Measurements from ENCODE around the gene LRMDA. TPM values are rescaled to one million over a fixed set of nuclear protein-coding genes. Genes with fewer than 3 reads are reported as not detected.

The LRMDA gene
- total RNA-seq, 1 experiment from 2014 or later = 4.8 TPM

- no peaks in the 10 kb centered on the region for H3K79me2 ChIP-seq (ENCODE audit: insufficient read depth, low read length)
- no peak overlapping the region for H3K4me2 ChIP-seq (ENCODE audit: low read length)
- no peak overlapping the region for H2AFZ ChIP-seq (ENCODE audit: low read depth, low read length, poor library complexity, severe bottlenecking)
- no peaks in the 10 kb centered on the region for H3K27me3 ChIP-seq (ENCODE audit: insufficient read depth, low read length)
- H3K9me3 ChIP-seq (ENCODE audit: control insufficient read depth in 1 of 2, insufficient read depth in 1 of 2, low read depth in 1 of 2, low read length in 2 of 2) = no peaks in the 10 kb centered on the region
- ChIA-PET RAD21 (ENCODE audit: low non-redundant PET in 1 of 2, low total read pairs in 2 of 2, uncharacterized antibody in 2 of 2, unreplicated experiment in 2 of 2) (no interaction called here), POLR2A (no interaction called here), CTCF (no interaction called here)
- DNase-seq (ENCODE audit: low read depth, low spot score) (no peak), ATAC-seq (no peak)
- no peaks in the 10 kb centered on the region for H3K36me3 ChIP-seq (ENCODE audit: control insufficient read depth in 1 of 2, insufficient read depth in 2 of 2, low read length in 2 of 2)
- BruUV-seq (replicated peaks) = no TSS peak
- no peaks in the 10 kb centered on the region for H3K9me2 ChIP-seq (ENCODE audit: insufficient read depth)
- no peaks in the 10 kb centered on the region for H4K20me1 ChIP-seq (ENCODE audit: insufficient read depth)
- TF ChIP-seq RAD21 (IDR thresholded peaks at IDR 0.05; ENCODE audit: low read depth) = no peak
- no peak for TF ChIP-seq CEBPB (IDR thresholded peaks at IDR 0.05; ENCODE audit: low read depth)
- TF ChIP-seq MAX (IDR thresholded peaks at IDR 0.05) = no peak
- no peak for TF ChIP-seq POLR2A (IDR thresholded peaks at IDR 0.05; ENCODE audit: borderline replicate concordance, extremely low read depth, insufficient read depth, insufficient read length)
- TF ChIP-seq, protein P1, sequence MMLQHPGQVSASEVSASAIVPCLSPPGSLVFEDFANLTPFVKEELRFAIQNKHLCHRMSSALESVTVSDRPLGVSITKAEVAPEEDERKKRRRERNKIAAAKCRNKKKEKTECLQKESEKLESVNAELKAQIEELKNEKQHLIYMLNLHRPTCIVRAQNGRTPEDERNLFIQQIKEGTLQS (IDR thresholded peaks at IDR 0.05) = no peak
- no peak for TF ChIP-seq EZH2phosphoT487 (IDR thresholded peaks at IDR 0.05; ENCODE audit: borderline replicate concordance)
- TF ChIP-seq YY1 (IDR thresholded peaks at IDR 0.05; ENCODE audit: extremely low read depth, insufficient replicate concordance, low read depth, low read length) = no peak
- intact Hi-C loops (cut with micrococcal nuclease) = no loop called here
- H3K9ac ChIP-seq (ENCODE audit: low read length) = no peak overlapping the region
- H3K4me1 ChIP-seq (ENCODE audit: control insufficient read depth in 1 of 2, insufficient read depth in 2 of 2, low read length in 2 of 2) = no peaks in the 10 kb centered on the region
- no peak overlapping the region for H3K27ac ChIP-seq (ENCODE audit: low read depth, low read length)
- H3K4me3 ChIP-seq (replicated peaks in 1 of 2; ENCODE audit: low read depth in 1 of 2, low read length in 2 of 2) = no peak overlapping the region
These were observed 251.5 kb downstream of the LRMDA start for GRCh38 chr10:75682649-75683557.

DNA sequence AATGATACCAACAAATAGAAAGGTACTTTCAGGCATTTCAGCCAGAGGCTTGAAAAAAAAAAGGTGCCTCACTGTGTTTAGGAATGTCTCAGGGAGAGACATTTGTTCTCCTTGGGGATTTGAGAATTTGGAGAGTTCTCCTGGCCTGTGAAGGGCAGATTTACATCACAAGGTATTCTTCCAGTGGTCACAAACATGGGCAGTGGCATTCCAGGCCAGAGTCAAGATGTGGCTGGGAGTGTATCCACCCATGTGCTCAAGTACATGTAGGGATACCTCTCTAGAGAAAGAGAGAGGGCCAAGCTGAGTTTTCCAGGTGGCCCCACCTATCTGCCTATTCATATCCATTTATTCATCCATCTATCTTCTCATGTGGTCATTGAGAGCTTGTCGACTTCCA is 253.8 kb downstream of the LRMDA start:
- DNase-seq (ENCODE audit: low read depth, low spot score) = no peak
- H3K27me3 ChIP-seq (ENCODE audit: insufficient read depth, low read length) = no peaks in the 10 kb centered on the region
- no peak for ATAC-seq
- H3K4me2 ChIP-seq (ENCODE audit: low read length) = no peak overlapping the region
- CTCF ChIA-PET = no interaction called here
- H2AFZ ChIP-seq (ENCODE audit: low read depth, low read length, poor library complexity, severe bottlenecking) = no peak overlapping the region
- H3K4me3 ChIP-seq (replicated peaks in 1 of 2; ENCODE audit: low read depth in 1 of 2, low read length in 2 of 2) = no peak overlapping the region
- no peak overlapping the region for H3K9ac ChIP-seq (ENCODE audit: low read length)
- no peaks in the 10 kb centered on the region for H3K9me3 ChIP-seq (ENCODE audit: control insufficient read depth in 1 of 2, insufficient read depth in 1 of 2, low read depth in 1 of 2, low read length in 2 of 2)
- BruUV-seq (replicated peaks) = no TSS peak
- no peaks in the 10 kb centered on the region for H3K9me2 ChIP-seq (ENCODE audit: insufficient read depth)
- POLR2A ChIA-PET = no interaction called here
- intact Hi-C loops (cut with micrococcal nuclease) = no loop called here
- RAD21 ChIA-PET (ENCODE audit: low non-redundant PET in 1 of 2, low total read pairs in 2 of 2, uncharacterized antibody in 2 of 2, unreplicated experiment in 2 of 2) = no interaction called here
- H3K27ac ChIP-seq (ENCODE audit: low read depth, low read length) = no peak overlapping the region
- H3K4me1 ChIP-seq (ENCODE audit: control insufficient read depth in 1 of 2, insufficient read depth in 2 of 2, low read length in 2 of 2) = no peaks in the 10 kb centered on the region
- no peaks in the 10 kb centered on the region for H4K20me1 ChIP-seq (ENCODE audit: insufficient read depth)
- no peaks in the 10 kb centered on the region for H3K79me2 ChIP-seq (ENCODE audit: insufficient read depth, low read length)
- no peaks in the 10 kb centered on the region for H3K36me3 ChIP-seq (ENCODE audit: control insufficient read depth in 1 of 2, insufficient read depth in 2 of 2, low read length in 2 of 2)
- TF ChIP-seq ZFX (IDR thresholded peaks at IDR 0.05) (no peak), YY1 (IDR thresholded peaks at IDR 0.05; ENCODE audit: extremely low read depth, insufficient replicate concordance, low read depth, low read length) (no peak), SP1 (IDR thresholded peaks at IDR 0.05; ENCODE audit: low read depth) (no peak), EZH2 (IDR thresholded peaks at IDR 0.05) (no peak), REST (IDR thresholded peaks at IDR 0.05; ENCODE audit: low read depth) (no peak), TCF7L2 (IDR thresholded peaks at IDR 0.05; ENCODE audit: borderline replicate concordance, extremely low read depth, insufficient read depth, insufficient read length) (no peak), RAD21 (IDR thresholded peaks at IDR 0.05; ENCODE audit: low read depth) (no peak), EZH2phosphoT487 (IDR thresholded peaks at IDR 0.05; ENCODE audit: borderline replicate concordance) (no peak), SIN3A (IDR thresholded peaks at IDR 0.05; ENCODE audit: low read depth) (no peak), POLR2AphosphoS5 (IDR thresholded peaks at IDR 0.05; ENCODE audit: low read depth, low read length) (no peak), JUND (IDR thresholded peaks at IDR 0.05) (no peak), ELF1 (IDR thresholded peaks at IDR 0.05; ENCODE audit: borderline replicate concordance, low read depth) (no peak), POLR2A (IDR thresholded peaks at IDR 0.05; ENCODE audit: borderline replicate concordance, extremely low read depth, insufficient read depth, insufficient read length) (no peak)
- TF ChIP-seq, protein P1 (IDR thresholded peaks at IDR 0.05) = no peak

Measured in HCT116 (cell line).